DOHH2 (cell line): ENCODE results near the gene FGD4.
A peak's percentile ranks its signal among the peaks of the same experiment; 100 is the strongest.
"Not testable (repeated sequence)": the region's sequence is repeated elsewhere in the genome, so short reads cannot be mapped to it uniquely, and the experiment has no call there.

ENCODE experiments used
- H3F3A ChIP-seq: fragments of 200-600 bp; sonication (generic), shearing (Covaris generic); 2 replicates; pipeline ENCODE4 v1.6.0; 2016; ENCODE audit warnings: antibody characterized with exemption, mild to moderate bottlenecking; ENCODE audit not compliant: control insufficient read depth, insufficient read depth
- H3K27ac ChIP-seq: fragments of 200-600 bp; sonication (generic); 2 replicates; pipeline ENCODE4 v1.5.1; 2014; ENCODE audit warnings: low read depth, mild to moderate bottlenecking, low read length, moderate library complexity
- H3K27me3 ChIP-seq: fragments of 200-600 bp; sonication (generic); 2 replicates; pipeline ENCODE4 v1.6.1; 2014; ENCODE audit warnings: mild to moderate bottlenecking, low read length, mixed read lengths; ENCODE audit not compliant: control insufficient read depth
- H3K36me3 ChIP-seq: fragments of 200-600 bp; sonication (generic); 2 replicates; pipeline ENCODE4 v1.6.1; 2014; ENCODE audit warnings: mild to moderate bottlenecking, low read length, moderate library complexity, mixed read lengths; ENCODE audit not compliant: control insufficient read depth
- H3K4me1 ChIP-seq: fragments of 200-600 bp; sonication (generic); 2 replicates; pipeline ENCODE4 v1.6.1; 2014; ENCODE audit warnings: mild to moderate bottlenecking, low read length, mixed read lengths; ENCODE audit not compliant: control insufficient read depth
- H3K4me2 ChIP-seq: fragments of 200-600 bp; sonication (generic); 2 replicates; pipeline ENCODE4 v1.6.0; 2014; ENCODE audit warnings: mild to moderate bottlenecking, low read length, moderate library complexity
- H3K4me3 ChIP-seq: fragments of 200-600 bp; sonication (generic); 2 replicates; pipeline ENCODE4 v1.5.1; 2014; ENCODE audit warnings: mild to moderate bottlenecking, low read length, mixed read lengths
- H3K79me2 ChIP-seq: fragments of 200-600 bp; sonication (generic); 2 replicates; pipeline ENCODE4 v1.6.1; 2014; ENCODE audit warnings: mild to moderate bottlenecking, low read length, mixed read lengths; ENCODE audit not compliant: control insufficient read depth
- H3K9me2 ChIP-seq: fragments of 200-600 bp; sonication (generic); replicated peaks from 2 replicates; pipeline ENCODE4 v1.6.1; 2014; ENCODE audit warnings: mild to moderate bottlenecking, low read length, mixed read lengths; ENCODE audit not compliant: control insufficient read depth
- H3K9me3 ChIP-seq: fragments of 200-600 bp; sonication (generic); 2 replicates; pipeline ENCODE4 v1.6.1; 2014; ENCODE audit warnings: antibody characterized with exemption, low read length, mixed read lengths; ENCODE audit not compliant: control insufficient read depth, insufficient read depth
- H4K20me1 ChIP-seq: fragments of 200-600 bp; sonication (generic); 2 replicates; pipeline ENCODE4 v1.6.0; 2014; ENCODE audit warnings: low read depth, mild to moderate bottlenecking, antibody characterized with exemption, low read length, moderate library complexity; ENCODE audit not compliant: control insufficient read depth, insufficient read depth
- EZH2phosphoT487 ChIP-seq: fragments of 200-600 bp; sonication (generic); IDR thresholded peaks from 2 replicates; pipeline ENCODE4 v1.6.1; 2017; ENCODE audit warnings: borderline replicate concordance, mild to moderate bottlenecking, antibody characterized with exemption, low read length, moderate library complexity, mixed read lengths
- TF ChIP-seq, protein P1 (sequence below): fragments of 200-600 bp; sonication (generic); IDR thresholded peaks from one replicate; pipeline ENCODE4 v1.5.1; 2014; ENCODE audit warnings: antibody characterized with exemption, mild to moderate bottlenecking, low read depth, low read length; ENCODE audit not compliant: poor library complexity, severe bottlenecking

FGD4 gene

DNA sequence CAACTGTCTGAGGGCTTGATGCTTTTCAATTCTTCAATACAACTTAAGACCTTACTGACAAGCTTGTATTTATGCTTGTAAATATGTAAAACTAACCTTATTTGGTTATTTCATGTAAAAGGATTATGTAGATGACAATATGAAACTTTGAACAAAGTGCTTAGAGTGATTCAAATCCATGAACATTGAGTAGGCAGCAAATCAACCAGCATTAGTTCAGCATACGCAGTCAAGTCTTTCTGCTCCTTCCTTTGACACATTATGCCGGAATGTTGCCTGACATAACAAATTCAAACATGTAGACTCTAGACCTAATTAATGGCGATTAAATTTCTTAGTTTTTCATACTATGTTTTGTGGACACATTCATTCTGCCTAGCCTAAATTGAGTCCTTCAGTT is 105.2 kb downstream of the FGD4 start:
- Histone ChIP-seq H3K4me1 (peaks cover 44% of the 10 kb centered on the region), H3K9me3 (no peaks in the 10 kb centered on the region), H4K20me1 (no peaks in the 10 kb centered on the region), H3K27ac (no peak overlapping the region), H3F3A (peaks cover 4% of the 10 kb centered on the region; the same call in 1 of the 2 replicates), H3K79me2 (no peaks in the 10 kb centered on the region), H3K9me2 (no peaks in the 10 kb centered on the region), H3K4me2 (no peak overlapping the region), H3K4me3 (no peak overlapping the region), H3K36me3 (no peaks in the 10 kb centered on the region), H3K27me3 (no peaks in the 10 kb centered on the region)
- no peak for TF ChIP-seq EZH2phosphoT487
- TF ChIP-seq, protein P1, sequence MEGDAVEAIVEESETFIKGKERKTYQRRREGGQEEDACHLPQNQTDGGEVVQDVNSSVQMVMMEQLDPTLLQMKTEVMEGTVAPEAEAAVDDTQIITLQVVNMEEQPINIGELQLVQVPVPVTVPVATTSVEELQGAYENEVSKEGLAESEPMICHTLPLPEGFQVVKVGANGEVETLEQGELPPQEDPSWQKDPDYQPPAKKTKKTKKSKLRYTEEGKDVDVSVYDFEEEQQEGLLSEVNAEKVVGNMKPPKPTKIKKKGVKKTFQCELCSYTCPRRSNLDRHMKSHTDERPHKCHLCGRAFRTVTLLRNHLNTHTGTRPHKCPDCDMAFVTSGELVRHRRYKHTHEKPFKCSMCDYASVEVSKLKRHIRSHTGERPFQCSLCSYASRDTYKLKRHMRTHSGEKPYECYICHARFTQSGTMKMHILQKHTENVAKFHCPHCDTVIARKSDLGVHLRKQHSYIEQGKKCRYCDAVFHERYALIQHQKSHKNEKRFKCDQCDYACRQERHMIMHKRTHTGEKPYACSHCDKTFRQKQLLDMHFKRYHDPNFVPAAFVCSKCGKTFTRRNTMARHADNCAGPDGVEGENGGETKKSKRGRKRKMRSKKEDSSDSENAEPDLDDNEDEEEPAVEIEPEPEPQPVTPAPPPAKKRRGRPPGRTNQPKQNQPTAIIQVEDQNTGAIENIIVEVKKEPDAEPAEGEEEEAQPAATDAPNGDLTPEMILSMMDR, result no peak

DNA sequence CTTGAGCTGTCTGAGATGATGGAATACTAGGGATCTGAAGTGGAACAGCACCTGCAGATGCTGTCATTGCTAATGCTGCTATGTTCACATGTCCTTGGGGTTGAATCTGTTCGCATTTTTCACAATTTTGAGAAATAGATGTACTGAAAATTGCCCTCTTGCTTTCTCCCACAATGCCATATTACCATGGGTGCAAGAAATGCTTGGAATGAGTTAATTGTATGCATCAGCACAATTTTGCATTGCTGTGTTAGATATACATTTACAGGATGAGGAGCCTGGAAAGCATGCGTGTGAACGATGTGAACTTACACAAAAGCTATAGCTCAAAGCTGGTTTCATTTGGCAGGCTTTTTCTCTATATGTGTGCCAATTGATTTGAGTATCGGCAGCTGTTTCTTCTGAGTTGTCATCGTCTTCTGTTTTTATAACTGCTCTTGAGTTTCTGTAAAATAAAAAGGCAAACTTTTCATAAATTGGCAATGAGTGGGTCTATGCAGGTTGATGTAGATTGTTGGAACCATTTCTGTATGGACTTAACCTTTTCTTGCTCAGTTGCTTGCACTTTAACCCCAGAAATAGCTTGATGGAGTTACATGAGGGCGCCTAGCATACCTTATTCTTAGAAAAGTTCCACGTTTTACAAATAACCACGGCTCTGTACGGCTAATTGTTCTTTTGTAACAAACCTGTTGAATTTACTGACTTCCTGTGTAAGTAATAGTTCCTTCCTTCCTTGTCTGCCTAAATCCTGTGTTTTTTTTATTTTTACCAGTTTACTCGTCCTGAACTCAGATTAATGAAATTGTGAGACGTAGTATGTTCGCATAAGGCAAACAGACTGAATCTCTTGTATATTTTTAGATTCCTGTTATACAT is 105.9 kb downstream of the FGD4 start:
- Histone ChIP-seq H4K20me1 (no peaks in the 10 kb centered on the region), H3K4me1 (peaks cover 44% of the 10 kb centered on the region), H3K79me2 (no peaks in the 10 kb centered on the region), H3F3A (peaks cover 4% of the 10 kb centered on the region; the same call in 1 of the 2 replicates), H3K27ac (no peak overlapping the region), H3K27me3 (no peaks in the 10 kb centered on the region), H3K9me3 (no peaks in the 10 kb centered on the region), H3K4me2 (no peak overlapping the region), H3K9me2 (no peaks in the 10 kb centered on the region), H3K4me3 (no peak overlapping the region), H3K36me3 (no peaks in the 10 kb centered on the region)
- TF ChIP-seq, protein P1, result no peak
- no peak for TF ChIP-seq EZH2phosphoT487

DNA sequence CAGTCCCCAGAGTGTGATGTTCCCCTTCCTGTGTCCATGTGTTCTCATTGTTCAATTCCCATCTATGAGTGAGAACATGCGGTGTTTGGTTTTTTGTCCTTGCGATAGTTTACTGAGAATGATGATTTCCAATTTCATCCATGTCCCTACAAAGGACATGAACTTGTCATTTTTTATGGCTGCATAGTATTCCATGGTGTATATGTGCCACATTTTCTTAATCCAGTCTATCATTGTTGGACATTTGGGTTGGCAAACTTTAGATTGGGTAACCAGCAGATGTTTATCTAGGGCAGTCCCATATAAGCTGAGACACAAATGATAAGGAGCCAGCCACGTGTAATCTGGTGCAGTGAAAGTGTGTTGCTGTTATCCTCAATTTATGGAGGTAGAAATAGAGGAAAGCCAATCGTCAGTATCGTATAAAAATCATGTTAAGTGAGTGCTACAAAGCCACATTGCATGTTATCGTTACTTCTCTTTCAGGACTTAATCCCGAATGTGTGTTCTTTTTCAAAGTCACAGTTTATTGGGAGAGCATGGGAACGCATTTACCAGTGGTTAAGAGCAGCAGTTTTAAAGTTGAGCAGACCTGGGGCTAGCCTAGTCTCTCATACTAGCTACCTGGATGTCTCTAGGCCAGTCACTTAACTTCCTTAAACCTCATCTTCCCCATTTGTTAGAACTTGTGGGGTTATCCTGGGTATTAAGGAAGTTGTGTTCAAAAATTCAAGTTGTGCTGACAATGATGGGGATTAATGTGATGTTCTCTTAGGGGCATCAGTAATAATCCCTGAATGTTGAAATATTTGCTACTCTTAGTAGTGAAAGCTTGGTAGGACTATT is 108.0 kb downstream of the FGD4 start:
- not testable (repeated sequence) for H3K9me3 ChIP-seq, H3K27me3 ChIP-seq, H3K4me3 ChIP-seq, H3K27ac ChIP-seq, H3K36me3 ChIP-seq, H4K20me1 ChIP-seq, H3K79me2 ChIP-seq, H3F3A ChIP-seq, H3K9me2 ChIP-seq
- peak overlapping the region; percentile 17 for H3K4me2 ChIP-seq
- H3K4me1 ChIP-seq, result peaks cover 38% of the 10 kb centered on the region
